Spleen (tissue), 7 donors: ENCODE data around the gene ARPC3.

ENCODE experiments used
- POLR2A ChIP-seq, 3 donors: fragments of 450-650 bp; IDR thresholded peaks; one replicate each; pipeline ENCODE4 v1.5.1; 2017; ENCODE audit warnings: antibody characterized with exemption in 3 of 3, mild to moderate bottlenecking in 1 of 3
- POLR2AphosphoS5 ChIP-seq, 3 donors: sonication (generic); formaldehyde crosslinking; IDR thresholded peaks; one replicate each; pipeline ENCODE4 v1.5.1; 2017; ENCODE audit warnings: antibody characterized with exemption in 3 of 3
- TF ChIP-seq, protein P1 (sequence below), 11 experiments: fragments of 200-600 bp in 7 of 11; fragments of 450-650 bp in 4 of 11; sonication (generic) in 4 of 11; IDR thresholded peaks in 8 of 11; conservative IDR thresholded peaks in 3 of 11; 1 replicate in 7 of 11; 2 replicates in 4 of 11; pipeline versions ENCODE4 v1.4.0 to v1.8.0; 2016 to 2021; ENCODE audit warnings: antibody characterized with exemption in 11 of 11, inconsistent platforms in 4 of 11, mild to moderate bottlenecking in 1 of 11
- donor health status: DM: no; HTN: no; CAD: no; lungs with moderate emphysema.
- donor health status: DM: no; HTN: no; CAD: no.
- donor health status: DM: no; HTN: no; CAD: no.

DNA sequence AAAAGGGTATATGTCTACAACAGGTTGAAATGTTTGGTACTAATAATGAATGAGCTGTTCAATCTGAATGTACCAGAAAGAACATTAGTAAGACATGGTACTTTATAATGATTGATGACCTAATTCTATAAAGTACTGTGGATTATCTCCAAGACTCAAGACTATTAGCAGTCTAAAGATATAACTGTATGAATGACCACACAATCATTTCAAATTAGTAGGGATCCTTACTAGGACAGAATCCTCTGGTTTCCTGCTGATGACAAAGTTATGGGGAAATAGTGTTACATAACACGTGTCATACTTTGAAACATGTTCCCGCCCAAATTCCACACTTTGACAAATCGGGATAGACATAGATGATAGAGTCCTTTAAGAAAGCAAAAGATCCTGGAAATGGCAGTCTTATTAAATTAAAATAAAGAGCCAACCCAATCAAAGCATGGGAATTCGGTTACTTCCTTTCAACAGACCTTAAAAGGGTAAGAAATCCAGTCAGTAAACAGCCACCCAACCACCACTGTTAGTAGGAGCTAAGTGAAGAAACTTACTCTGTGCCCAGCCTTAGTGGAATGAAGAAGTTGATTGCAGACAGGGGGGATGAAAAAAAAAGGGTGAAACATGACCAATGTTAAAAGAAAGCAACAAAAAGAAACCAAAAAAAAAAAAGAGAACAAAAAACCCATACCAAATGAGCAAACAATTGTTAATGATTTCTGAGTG, 49.0 kb upstream of the ARPC3 start:
- TF ChIP-seq POLR2AphosphoS5 (IDR thresholded peaks at IDR 0.05): no peak
- TF ChIP-seq, protein P1, sequence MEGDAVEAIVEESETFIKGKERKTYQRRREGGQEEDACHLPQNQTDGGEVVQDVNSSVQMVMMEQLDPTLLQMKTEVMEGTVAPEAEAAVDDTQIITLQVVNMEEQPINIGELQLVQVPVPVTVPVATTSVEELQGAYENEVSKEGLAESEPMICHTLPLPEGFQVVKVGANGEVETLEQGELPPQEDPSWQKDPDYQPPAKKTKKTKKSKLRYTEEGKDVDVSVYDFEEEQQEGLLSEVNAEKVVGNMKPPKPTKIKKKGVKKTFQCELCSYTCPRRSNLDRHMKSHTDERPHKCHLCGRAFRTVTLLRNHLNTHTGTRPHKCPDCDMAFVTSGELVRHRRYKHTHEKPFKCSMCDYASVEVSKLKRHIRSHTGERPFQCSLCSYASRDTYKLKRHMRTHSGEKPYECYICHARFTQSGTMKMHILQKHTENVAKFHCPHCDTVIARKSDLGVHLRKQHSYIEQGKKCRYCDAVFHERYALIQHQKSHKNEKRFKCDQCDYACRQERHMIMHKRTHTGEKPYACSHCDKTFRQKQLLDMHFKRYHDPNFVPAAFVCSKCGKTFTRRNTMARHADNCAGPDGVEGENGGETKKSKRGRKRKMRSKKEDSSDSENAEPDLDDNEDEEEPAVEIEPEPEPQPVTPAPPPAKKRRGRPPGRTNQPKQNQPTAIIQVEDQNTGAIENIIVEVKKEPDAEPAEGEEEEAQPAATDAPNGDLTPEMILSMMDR (IDR thresholded peaks at IDR 0.05 in 8 of 11, conservative IDR thresholded peaks at IDR 0.05 in 3 of 11): no peak
- no peak for TF ChIP-seq POLR2A (IDR thresholded peaks at IDR 0.05)
